GM18868 (cell line): Measurements from ENCODE around the gene LRP1.
A peak's percentile ranks its signal among the peaks of the same experiment; 100 is the strongest.

Experiments
- ATAC-seq: cut with Tn5 transposase; IDR thresholded peaks from one replicate; pipeline ENCODE4 v1.9.1; 2021; ENCODE audit warnings: mild to moderate bottlenecking, moderate library complexity; ENCODE audit not compliant: unreplicated experiment

LRP1 gene

DNA sequence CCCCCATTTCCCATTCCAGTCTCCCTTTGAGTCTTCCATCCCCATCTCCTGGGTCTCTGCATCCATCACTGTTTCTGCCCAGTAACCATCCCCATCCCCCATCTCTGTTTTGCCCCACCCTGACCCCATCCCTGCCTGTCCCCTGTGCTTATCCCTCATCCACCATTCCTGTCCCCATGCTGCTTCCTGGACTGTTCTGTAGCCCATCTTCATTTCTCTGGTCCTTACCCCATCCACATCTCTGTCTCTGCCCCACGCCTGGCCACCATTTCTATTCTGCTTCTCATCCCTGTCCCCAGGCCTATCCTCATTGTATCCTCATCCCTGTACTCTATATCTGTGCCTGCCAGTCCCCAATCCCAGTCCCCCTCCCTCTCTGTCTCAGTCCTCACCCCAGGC lies 92.5 kb downstream of the LRP1 start:
- no peak for ATAC-seq

DNA sequence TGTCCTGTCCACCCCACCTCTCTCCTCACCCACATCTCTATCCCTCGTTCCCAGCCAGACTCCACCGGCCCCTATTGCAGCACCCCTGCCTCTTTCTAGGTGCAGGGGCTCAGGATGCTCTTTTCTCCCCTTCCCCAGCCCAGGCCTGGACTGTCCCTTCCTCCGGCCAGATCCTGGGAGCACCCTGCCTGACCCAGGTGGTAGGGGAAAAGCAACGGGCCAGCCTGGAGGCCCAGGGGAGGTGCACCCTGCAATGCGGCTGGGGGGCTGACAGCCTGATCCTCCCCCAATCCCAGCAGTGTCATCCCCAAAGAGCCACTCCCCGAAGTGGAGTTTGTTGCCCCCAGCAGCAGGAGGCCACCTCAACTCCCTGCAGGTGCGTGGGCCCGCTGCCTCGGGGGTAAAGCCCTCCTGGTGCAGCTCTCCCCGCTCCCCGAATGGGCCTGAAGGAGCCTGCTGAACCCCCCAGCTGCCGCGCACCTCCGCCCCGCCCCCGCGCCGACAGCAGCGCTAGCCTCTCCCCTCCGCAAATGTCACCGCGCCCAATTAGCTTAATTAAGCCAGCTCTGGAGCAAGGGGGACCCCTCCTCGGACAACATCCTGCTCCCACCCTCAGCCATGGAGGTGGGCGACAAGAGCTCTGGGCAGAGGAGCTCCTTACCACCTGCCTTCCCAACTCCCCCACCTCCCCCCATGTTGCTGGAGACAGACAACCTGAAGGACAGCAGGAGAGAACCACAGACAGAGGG lies 93.1 kb downstream of the LRP1 start:
- ATAC-seq, result no peak

GRCh38 chr12:57222286-57223190 lies 94.3 kb downstream of the LRP1 start:
- ATAC-seq, result no peak

DNA sequence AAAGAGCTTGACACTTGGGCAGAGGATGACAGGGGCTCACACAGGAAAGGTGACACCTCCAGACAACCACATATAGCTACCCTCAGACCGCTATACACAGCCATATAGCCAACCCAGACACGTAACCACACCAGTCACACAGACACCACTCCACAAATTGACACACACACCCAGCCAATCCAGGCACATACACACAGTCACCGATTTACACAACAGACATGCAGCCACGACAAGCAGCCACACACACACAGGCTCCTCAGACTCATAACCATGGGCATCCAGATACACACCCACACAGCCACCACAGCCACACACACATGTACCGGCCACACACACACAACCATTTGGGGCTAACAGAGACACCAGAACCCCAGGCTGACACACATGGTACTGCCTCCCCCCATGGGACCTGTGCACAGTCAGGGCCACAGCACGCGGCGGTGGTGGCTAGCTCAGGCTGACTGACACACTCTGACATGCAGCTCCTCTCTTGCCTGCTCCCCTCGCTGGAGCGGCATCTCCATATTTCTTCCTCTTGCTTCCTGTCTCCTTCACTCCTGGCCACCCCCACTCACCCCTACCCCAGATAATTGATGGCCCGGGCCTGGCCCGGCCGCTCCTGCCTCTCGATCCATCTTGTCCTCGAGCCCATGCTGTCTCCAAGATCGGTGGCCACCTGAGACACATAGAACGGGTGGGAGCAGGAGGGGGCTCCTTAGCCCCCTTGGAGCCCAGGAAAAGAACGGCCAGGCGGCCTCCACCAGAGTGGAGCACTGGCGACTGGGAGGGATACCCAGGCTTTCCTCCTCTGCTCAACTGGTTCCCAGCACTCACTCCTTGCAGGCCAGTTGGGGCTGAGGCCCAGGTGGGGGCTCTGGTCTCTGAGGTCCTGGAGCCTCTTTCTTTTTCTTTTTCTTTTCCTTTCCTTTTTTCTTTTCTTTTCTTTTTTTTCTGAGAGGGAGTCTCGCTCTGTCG lies 95.2 kb downstream of the LRP1 start:
- ATAC-seq, result no peak

DNA sequence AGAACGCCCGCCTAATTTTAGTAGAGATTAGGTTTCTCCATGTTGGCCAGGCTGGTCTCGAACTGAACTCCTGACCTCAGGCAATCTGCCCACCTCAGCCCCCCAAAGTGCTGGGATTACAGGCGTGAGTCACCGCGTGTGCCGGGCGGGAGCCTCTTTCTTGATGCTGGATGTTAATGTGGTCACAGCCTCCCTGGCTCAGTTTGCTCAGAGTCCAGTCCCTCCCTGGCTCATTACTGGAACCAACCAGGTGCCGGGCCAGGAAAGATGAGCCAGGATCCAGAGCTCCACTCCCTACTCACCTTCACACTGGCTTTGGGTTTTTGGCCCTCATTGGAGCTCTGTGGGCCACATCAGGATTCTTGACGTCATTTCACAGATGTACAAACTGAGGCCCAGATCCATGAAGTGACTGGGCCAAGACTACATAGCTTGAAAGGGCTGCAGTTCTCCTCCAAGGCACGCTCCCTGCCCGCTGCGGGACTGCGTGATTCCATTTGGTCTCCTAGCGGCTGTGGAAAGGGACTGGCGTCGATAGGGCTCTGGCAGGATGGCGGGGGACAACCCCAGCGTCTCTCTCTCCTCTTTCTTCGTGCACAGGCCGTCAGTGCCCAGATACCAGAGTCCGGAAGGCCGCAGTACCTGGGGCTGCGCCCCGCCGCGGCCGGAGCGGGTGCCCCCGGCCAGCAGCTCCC lies 96.1 kb downstream of the LRP1 start:
- no peak for ATAC-seq

GRCh38 chr12:57224973-57225679 lies 96.8 kb downstream of the LRP1 start:
- ATAC-seq, result no peak

DNA sequence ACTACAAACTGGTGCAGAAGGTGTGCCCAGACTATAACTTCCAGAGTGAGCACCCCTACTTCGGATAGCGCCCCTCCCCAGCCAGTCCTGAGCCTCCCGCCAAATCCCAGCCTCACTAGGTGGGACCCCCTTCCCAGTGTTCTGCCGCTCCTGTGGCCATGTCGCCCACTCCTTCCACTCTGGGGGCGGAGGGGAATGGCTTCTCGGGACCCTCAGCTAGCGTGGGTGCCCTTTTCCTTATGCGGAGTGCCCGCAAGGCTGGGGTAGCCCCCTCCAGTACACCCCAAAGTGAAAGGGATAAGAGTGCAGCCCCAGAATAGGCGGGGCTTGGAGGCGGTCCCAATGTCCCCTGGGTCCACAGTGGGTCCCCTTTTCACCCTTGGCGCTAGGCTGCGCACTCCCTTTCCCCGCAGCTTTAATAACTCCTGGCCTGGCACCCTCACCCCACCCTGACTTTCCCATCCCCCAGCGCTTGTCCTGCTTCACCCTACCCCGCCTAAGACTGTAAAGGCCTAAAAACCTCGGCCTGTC lies 97.5 kb downstream of the LRP1 start:
- no peak for ATAC-seq

DNA sequence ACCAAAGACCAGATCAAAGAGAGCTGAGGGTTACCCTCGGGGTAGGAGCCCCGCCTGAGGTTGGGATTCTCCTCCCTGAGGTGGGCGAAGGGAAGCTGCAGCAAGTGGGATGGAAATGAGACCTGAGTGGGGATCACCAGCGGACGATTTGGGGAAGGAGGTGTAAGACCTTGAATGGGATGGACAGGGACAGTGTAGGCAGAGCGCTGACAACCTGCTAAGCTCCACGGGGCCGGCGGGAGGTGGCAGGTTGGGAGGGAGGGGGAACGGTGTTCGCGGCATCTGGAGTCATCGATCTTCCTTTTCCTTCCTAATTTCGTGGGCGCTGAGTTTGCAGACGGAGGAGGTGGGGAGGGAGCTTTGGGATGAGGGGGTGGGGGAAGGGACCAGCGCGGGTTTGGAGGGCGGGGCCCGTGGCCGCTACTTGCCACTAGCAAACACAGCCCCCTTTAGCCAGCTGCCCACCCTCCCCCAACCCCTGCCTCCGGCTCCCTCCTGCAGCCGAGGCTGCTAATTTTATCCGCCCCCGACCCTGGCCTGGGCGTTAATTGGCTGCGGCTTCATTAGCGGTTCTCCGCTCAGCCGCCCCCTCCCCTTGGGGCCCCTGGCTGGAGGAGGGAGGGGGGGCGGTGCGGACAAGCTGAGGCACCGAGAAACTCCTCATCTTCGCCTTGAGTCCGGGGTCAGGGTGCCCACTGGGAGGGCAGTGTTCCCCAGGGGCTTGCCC lies 98.5 kb downstream of the LRP1 start:
- ATAC-seq, result no peak

- ATAC-seq, result no peak
Measured at GRCh38 chr12:57227315-57228115, 99.2 kb downstream of the LRP1 start.

- ATAC-seq, result no peak
Measured at GRCh38 chr12:57229046-57229633, 100.9 kb downstream of the LRP1 start.

DNA sequence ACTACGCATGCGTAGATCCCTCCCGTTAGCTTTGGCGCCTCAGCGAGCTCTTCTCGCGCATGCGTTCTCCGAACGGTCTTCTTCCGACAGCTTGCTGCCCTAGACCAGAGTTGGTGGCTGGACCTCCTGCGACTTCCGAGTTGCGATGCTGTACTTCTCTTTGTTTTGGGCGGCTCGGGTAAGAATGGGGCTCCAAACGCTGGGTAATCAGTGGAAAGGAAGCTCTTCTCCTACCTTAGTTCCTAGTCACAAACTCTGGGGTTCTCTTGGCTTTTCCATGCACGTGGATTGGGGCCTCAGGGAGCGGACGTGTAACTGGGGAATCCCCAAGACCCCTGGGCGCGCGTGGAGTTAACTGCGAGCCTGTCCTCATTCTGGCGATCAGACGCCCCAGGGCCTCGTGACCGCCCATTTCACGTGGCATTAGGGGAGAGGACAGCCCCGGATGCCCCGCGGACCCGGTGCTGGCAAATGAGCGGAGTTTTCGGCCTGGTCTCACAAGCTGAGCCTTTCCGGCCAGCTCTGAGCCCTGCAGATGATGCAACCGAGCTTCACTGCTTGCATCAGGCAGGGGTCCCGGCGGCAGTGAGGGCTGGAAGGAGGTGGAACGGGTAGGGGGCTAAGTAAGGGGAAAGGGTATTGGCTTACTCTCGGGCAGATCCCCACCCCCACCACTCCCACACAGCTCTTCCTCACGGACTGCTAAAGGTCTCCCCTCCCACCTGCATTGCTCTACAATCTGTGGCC lies 101.5 kb downstream of the LRP1 start, which contains the start of gene SHMT2:
SHMT2 (plus strand) TSS at position 78 of the 747 bp plus-strand sequence; CDS start at position 146, 68 bp downstream.
- ATAC-seq, result peak; percentile 63

- ATAC-seq, result no peak
Measured at GRCh38 chr12:57230381-57231155, 102.3 kb downstream of the LRP1 start.

DNA sequence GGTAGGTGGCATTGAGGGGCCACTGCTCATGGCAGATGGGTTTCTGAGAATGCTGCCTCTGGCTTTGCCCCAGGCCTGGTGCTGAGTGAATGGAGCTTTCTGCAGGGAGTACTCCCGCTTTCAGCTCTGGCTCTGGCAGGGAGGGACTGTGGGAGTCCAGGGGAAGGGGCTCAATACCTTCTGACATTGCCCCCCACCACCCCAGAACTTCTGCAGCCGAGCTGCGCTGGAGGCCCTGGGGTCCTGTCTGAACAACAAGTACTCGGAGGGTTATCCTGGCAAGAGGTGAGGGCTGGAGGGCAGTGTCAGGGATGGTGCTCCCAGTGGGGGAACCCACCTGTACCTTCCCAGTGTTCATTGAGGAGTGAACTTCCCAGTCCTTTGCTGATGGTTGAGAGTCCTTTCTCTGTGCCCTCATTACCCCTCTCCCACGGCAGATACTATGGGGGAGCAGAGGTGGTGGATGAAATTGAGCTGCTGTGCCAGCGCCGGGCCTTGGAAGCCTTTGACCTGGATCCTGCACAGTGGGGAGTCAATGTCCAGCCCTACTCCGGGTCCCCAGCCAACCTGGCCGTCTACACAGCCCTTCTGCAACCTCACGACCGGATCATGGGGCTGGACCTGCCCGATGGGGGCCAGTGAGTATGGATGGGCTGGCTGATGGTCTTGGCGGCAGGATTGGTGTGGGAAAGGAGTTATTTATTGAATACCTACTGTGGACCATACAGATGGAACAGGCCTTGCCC lies 103.2 kb downstream of the LRP1 start:
- no peak for ATAC-seq

GRCh38 chr12:57232156-57232756 lies 104.0 kb downstream of the LRP1 start:
- no peak for ATAC-seq
